Measurements from ENCODE around the gene GPR27. TPM values are rescaled to one million over a fixed set of nuclear protein-coding genes. Genes with fewer than 3 reads are reported as not detected.

GPR27 gene
- total RNA-seq, 1 donor: not detected

- Histone ChIP-seq H3K27ac (ENCODE audit: low read depth, low read length) (no peak overlapping the region), H3K36me3 (ENCODE audit: insufficient read depth, low read length) (no peaks in the 10 kb centered on the region), H3K79me2 (ENCODE audit: insufficient read depth, low read length) (no peaks in the 10 kb centered on the region), H3K4me2 (ENCODE audit: insufficient read depth, low read length) (no peak overlapping the region), H2AFZ (ENCODE audit: low read length) (no peak overlapping the region), H3K27me3 (ENCODE audit: insufficient read depth, low read length) (peaks cover 73% of the 10 kb centered on the region), H3K9me3 (ENCODE audit: low read depth, low read length) (no peaks in the 10 kb centered on the region), H3K4me1 (ENCODE audit: insufficient read depth, low read length) (no peaks in the 10 kb centered on the region), H4K20me1 (ENCODE audit: insufficient read depth, low read length) (no peaks in the 10 kb centered on the region), H3K4me3 (ENCODE audit: insufficient read depth, low read length) (no peak overlapping the region)
- TF ChIP-seq CTCF (IDR thresholded peaks at IDR 0.05; ENCODE audit: extremely low read depth, low read depth, low read length): no peak
- DNase-seq (ENCODE audit: insufficient read length, low spot score, missing footprints): peak; percentile 68
Measured at GRCh38 chr3:71785532-71786216, 32.0 kb downstream of the GPR27 start.

- no peaks in the 10 kb centered on the region for H3K9me3 ChIP-seq (ENCODE audit: low read depth, low read length)
- H3K4me1 ChIP-seq (ENCODE audit: insufficient read depth, low read length): no peaks in the 10 kb centered on the region
- no peak overlapping the region for H3K4me3 ChIP-seq (ENCODE audit: insufficient read depth, low read length)
- no peaks in the 10 kb centered on the region for H3K36me3 ChIP-seq (ENCODE audit: insufficient read depth, low read length)
- no peak for DNase-seq (ENCODE audit: insufficient read length, low spot score, missing footprints)
- peaks cover 72% of the 10 kb centered on the region for H3K27me3 ChIP-seq (ENCODE audit: insufficient read depth, low read length)
- H3K79me2 ChIP-seq (ENCODE audit: insufficient read depth, low read length): no peaks in the 10 kb centered on the region
- no peak overlapping the region for H2AFZ ChIP-seq (ENCODE audit: low read length)
- H3K4me2 ChIP-seq (ENCODE audit: insufficient read depth, low read length): no peak overlapping the region
- no peak for TF ChIP-seq CTCF (IDR thresholded peaks at IDR 0.05; ENCODE audit: extremely low read depth, low read depth, low read length)
- no peaks in the 10 kb centered on the region for H4K20me1 ChIP-seq (ENCODE audit: insufficient read depth, low read length)
- H3K27ac ChIP-seq (ENCODE audit: low read depth, low read length): no peak overlapping the region
Measured at GRCh38 chr3:71786217-71786549, 32.5 kb downstream of the GPR27 start.

- no peak overlapping the region for H3K4me3 ChIP-seq (ENCODE audit: insufficient read depth, low read length)
- no peak overlapping the region for H3K27ac ChIP-seq (ENCODE audit: low read depth, low read length)
- H3K4me2 ChIP-seq (ENCODE audit: insufficient read depth, low read length): no peak overlapping the region
- no peaks in the 10 kb centered on the region for H3K79me2 ChIP-seq (ENCODE audit: insufficient read depth, low read length)
- no peak for TF ChIP-seq CTCF (IDR thresholded peaks at IDR 0.05; ENCODE audit: extremely low read depth, low read depth, low read length)
- H3K4me1 ChIP-seq (ENCODE audit: insufficient read depth, low read length): no peaks in the 10 kb centered on the region
- no peaks in the 10 kb centered on the region for H3K9me3 ChIP-seq (ENCODE audit: low read depth, low read length)
- H3K27me3 ChIP-seq (ENCODE audit: insufficient read depth, low read length): peaks cover 69% of the 10 kb centered on the region
- H4K20me1 ChIP-seq (ENCODE audit: insufficient read depth, low read length): no peaks in the 10 kb centered on the region
- DNase-seq (ENCODE audit: insufficient read length, low spot score, missing footprints): no peak
- H2AFZ ChIP-seq (ENCODE audit: low read length): no peak overlapping the region
- no peaks in the 10 kb centered on the region for H3K36me3 ChIP-seq (ENCODE audit: insufficient read depth, low read length)
Measured at GRCh38 chr3:71786551-71786950, 32.9 kb downstream of the GPR27 start.

- H4K20me1 ChIP-seq (ENCODE audit: insufficient read depth, low read length): no peaks in the 10 kb centered on the region
- H3K4me1 ChIP-seq (ENCODE audit: insufficient read depth, low read length): no peaks in the 10 kb centered on the region
- no peak overlapping the region for H3K27ac ChIP-seq (ENCODE audit: low read depth, low read length)
- H3K27me3 ChIP-seq (ENCODE audit: insufficient read depth, low read length): peaks cover 56% of the 10 kb centered on the region
- no peaks in the 10 kb centered on the region for H3K9me3 ChIP-seq (ENCODE audit: low read depth, low read length)
- no peaks in the 10 kb centered on the region for H3K36me3 ChIP-seq (ENCODE audit: insufficient read depth, low read length)
- TF ChIP-seq CTCF (IDR thresholded peaks at IDR 0.05; ENCODE audit: extremely low read depth, low read depth, low read length): no peak
- no peak overlapping the region for H3K4me3 ChIP-seq (ENCODE audit: insufficient read depth, low read length)
- no peak overlapping the region for H3K4me2 ChIP-seq (ENCODE audit: insufficient read depth, low read length)
- no peak for DNase-seq (ENCODE audit: insufficient read length, low spot score, missing footprints)
- H2AFZ ChIP-seq (ENCODE audit: low read length): no peak overlapping the region
- no peaks in the 10 kb centered on the region for H3K79me2 ChIP-seq (ENCODE audit: insufficient read depth, low read length)
Measured at GRCh38 chr3:71787851-71788405, 34.3 kb downstream of the GPR27 start.
